Esophagus squamous epithelium (tissue), 5 donors: Measurements from ENCODE around the gene ANKRD13A. TPM values are rescaled to one million over a fixed set of nuclear protein-coding genes. Genes with fewer than 3 reads are reported as not detected.

Source experiments
- DNase-seq: peaks from one replicate; lab custom pipeline; 2025; lab: John Stamatoyannopoulos, UW
- H3K27ac ChIP-seq, 4 donors: fragments of 200-600 bp; sonication (generic); one replicate each; pipeline ENCODE4 v1.5.1; 2016 to 2019; ENCODE audit warnings: mild to moderate bottlenecking in 1 of 4
- H3K27me3 ChIP-seq, 4 donors: fragments of 200-600 bp; sonication (generic); 1 replicate in 3 of 4; 2 replicates in 1 of 4; pipeline versions ENCODE4 v1.5.1 to v1.6.0; 2017 to 2021; ENCODE audit warnings: antibody characterized with exemption in 1 of 4
- H3K36me3 ChIP-seq, 3 donors: fragments of 200-600 bp; sonication (generic); one replicate each; pipeline ENCODE4 v1.5.1; 2016 to 2019
- H3K4me1 ChIP-seq, 3 donors: fragments of 200-600 bp; sonication (generic); one replicate each; pipeline ENCODE4 v1.5.1; 2017 to 2019
- H3K4me3 ChIP-seq, 4 donors: fragments of 200-600 bp; sonication (generic); 1 replicate in 3 of 4; 2 replicates in 1 of 4; pipeline ENCODE4 v1.5.1; 2016 to 2019; ENCODE audit warnings: mild to moderate bottlenecking in 2 of 4, moderate library complexity in 1 of 4
- H3K9me3 ChIP-seq, 3 donors: fragments of 200-600 bp; sonication (generic); one replicate each; pipeline ENCODE4 v1.5.1; 2016 to 2019
- POLR2A ChIP-seq, 4 donors: fragments of 450-650 bp; IDR thresholded peaks; one replicate each; pipeline ENCODE4 v1.6.1; 2017; ENCODE audit warnings: antibody characterized with exemption in 4 of 4, mild to moderate bottlenecking in 4 of 4, moderate library complexity in 3 of 4
- WGBS, 2 donors: methylation state at CpG; one replicate each; pipeline ENCODE4 v1.1.5; 2018; 5-methylcytosine and 5-hydroxymethylcytosine counted together
- intact Hi-C: fragments of 100-400 bp; cut with DNase I; formaldehyde crosslinking; loops from one replicate; pipeline ENCODE4 v1.15.0; 2022
- total RNA-seq, 4 donors: library from RNA; depleted of rRNA; stranded (reverse); fragments of >200 nt; gene quantifications; one replicate each; pipeline ENCODE4 v1.1.0, GENCODE V29; 2016
- TF ChIP-seq, protein P1 (sequence below), 6 experiments: fragments of 450-650 bp in 4 of 6; fragments of 200-600 bp in 2 of 6; sonication (generic) in 2 of 6; IDR thresholded peaks; one replicate each; pipeline ENCODE4 v1.5.1; 2016 to 2019; ENCODE audit warnings: antibody characterized with exemption in 6 of 6, mild to moderate bottlenecking in 4 of 6, moderate library complexity in 4 of 6
- donor health status: DM: yes; HTN: yes; CAD: no.

Gene ANKRD13A
- total RNA-seq, 4 donors from 2014 or later, result 67.6 to 92.9 (median 72.8) TPM

DNA sequence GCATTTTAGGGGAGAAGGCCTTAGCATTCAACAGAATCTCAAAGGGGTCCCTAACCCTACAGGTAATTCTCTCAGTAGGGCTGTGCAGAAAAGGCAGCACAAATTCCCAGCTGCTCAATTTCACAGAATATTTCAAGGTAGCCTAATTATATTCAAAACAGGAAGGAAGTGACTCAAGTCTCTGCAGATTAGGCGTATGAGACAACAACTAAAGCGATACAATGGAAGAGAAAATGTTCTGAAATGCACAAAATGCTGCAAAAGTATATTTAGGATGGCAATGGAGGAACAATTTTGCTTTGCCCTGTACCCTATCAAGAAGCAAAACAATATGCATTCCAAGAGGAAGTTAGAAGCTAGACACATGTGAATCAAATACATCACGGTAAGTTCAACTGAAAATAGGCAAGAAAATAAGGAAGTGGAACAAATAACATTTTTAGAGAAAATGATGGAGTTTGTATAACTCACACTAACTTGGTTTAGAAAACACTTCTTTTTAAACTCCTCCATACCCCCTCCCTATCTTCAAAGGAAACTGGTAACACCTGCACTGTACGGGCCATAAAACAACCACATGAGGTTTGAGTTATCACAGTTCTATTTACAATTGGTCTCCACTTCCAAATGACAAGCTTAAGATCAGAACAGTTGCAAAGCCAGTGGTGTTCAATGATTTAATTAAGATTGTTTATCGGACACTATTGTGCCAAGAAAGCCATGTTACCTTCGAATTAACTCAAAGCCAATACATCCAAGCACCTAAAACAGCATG is 4.6 kb upstream of the ANKRD13A start:
- Histone ChIP-seq H3K27me3 (no peaks in the 10 kb centered on the region), H3K36me3 (peaks cover 0 to 21% (median 0%) of the 10 kb centered on the region in 3 donors), H3K4me3 (peak overlapping the region in 3 of 4 donors; percentile 96 to 99 (median 97)), H3K27ac (peak overlapping the region; percentile 5 to 93 (median 88)), H3K9me3 (no peaks in the 10 kb centered on the region), H3K4me1 (peaks cover 0 to 50% (median 22%) of the 10 kb centered on the region in 3 donors)
- 25 to 31% methylated on average over 6 of the region's 6 CpGs for WGBS, 2 donors
- intact Hi-C loops, result no loop called here
- TF ChIP-seq, protein P1, sequence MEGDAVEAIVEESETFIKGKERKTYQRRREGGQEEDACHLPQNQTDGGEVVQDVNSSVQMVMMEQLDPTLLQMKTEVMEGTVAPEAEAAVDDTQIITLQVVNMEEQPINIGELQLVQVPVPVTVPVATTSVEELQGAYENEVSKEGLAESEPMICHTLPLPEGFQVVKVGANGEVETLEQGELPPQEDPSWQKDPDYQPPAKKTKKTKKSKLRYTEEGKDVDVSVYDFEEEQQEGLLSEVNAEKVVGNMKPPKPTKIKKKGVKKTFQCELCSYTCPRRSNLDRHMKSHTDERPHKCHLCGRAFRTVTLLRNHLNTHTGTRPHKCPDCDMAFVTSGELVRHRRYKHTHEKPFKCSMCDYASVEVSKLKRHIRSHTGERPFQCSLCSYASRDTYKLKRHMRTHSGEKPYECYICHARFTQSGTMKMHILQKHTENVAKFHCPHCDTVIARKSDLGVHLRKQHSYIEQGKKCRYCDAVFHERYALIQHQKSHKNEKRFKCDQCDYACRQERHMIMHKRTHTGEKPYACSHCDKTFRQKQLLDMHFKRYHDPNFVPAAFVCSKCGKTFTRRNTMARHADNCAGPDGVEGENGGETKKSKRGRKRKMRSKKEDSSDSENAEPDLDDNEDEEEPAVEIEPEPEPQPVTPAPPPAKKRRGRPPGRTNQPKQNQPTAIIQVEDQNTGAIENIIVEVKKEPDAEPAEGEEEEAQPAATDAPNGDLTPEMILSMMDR (IDR thresholded peaks at IDR 0.05), result no peak
- no peak for TF ChIP-seq POLR2A (IDR thresholded peaks at IDR 0.05)
- no peak for DNase-seq

DNA sequence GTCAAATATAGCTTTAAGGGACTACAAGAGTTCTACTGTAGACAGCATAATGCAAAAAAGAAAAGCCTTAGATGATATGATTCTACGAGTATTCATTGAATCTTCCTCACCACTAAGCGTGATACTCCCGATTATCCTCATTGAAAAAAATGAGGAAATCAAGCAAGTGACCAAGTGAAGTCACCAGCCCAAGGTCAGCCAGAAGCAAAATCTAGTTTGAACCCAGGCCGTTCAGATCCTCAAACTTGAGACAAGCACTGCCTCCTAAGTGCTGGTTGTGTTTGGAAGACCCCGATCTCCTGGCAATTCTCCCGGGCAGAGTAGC is 3.9 kb upstream of the ANKRD13A start:
- DNase-seq, result no peak
- no peak for TF ChIP-seq POLR2A (IDR thresholded peaks at IDR 0.05)
- TF ChIP-seq, protein P1 (IDR thresholded peaks at IDR 0.05), result no peak
- intact Hi-C loops, result no loop called here
- Histone ChIP-seq H3K4me1 (peaks cover 2 to 54% (median 23%) of the 10 kb centered on the region in 3 donors), H3K36me3 (peaks cover 0 to 13% (median 0%) of the 10 kb centered on the region in 3 donors), H3K9me3 (no peaks in the 10 kb centered on the region), H3K27me3 (no peaks in the 10 kb centered on the region), H3K27ac (peak overlapping the region; percentile 84 to 93 (median 92)), H3K4me3 (peak overlapping the region; percentile 84 to 99 (median 96))
- WGBS, 2 donors, result 0% methylated on average over 4 to 6 of the region's 6 CpGs

DNA sequence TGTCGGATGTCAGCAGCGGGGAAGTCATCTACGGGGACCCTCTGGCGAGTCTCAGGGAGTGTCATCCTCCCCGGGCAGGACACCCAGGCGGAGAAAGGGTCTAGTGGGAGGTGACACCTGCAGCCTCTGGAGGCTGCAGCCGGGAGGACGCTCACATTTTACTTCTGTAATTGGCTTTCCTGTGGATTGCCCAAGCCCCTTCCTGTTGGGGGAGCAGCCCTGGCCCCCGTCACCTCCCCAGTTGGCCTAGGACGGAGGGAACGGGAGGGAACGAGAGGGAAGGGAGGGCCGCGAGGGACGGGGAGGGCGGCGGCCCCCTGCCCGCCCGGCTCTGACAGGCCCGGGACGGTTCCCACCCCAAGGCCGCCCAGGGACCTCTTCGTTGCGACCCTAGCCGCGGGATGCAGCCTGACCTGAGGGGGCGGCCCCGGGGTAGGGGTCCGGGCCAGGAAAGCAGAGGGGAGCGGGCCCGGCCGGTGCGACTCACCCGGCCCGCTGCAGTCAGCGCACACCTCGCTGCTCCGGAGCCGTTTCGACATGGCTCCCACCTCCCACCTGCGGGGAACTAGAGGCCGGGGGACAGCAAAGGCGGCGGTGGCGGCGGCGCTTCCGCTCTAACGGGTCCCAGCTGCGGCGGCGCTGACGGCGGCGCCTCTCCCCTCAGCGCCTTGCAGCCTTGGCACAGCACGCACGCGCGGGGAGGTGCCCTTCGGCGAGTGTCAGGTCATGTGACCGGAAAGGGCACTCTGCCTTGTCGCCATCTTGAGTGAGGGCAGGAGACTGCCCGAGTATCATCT is 3.3 kb upstream of the ANKRD13A start, which contains the start of gene GIT2:
GIT2 (minus strand) TSS at position 683 of the 797 bp plus-strand sequence; CDS start at position 539, 144 bp downstream.
- peaks cover 0 to 8% (median 0%) of the 10 kb centered on the region in 3 donors for H3K36me3 ChIP-seq
- TF ChIP-seq, protein P1 (IDR thresholded peaks at IDR 0.05), result peak in 1 of 6 experiments; percentile 12
- TF ChIP-seq POLR2A (IDR thresholded peaks at IDR 0.05), result peak in 2 of 4 donors; percentile 67 to 88
- peaks cover 4 to 60% (median 27%) of the 10 kb centered on the region in 3 donors for H3K4me1 ChIP-seq
- WGBS, 2 donors, result 0% methylated on average over 3 to 8 of the region's 65 CpGs
- peak within 1 kb of the TSS; percentile 84 to 93 (median 92) for H3K27ac ChIP-seq
- peak within 1 kb of the TSS; percentile 84 to 99 (median 96) for H3K4me3 ChIP-seq
- peak; percentile 74 for DNase-seq
- H3K27me3 ChIP-seq, result no peaks in the 10 kb centered on the region
- no peaks in the 10 kb centered on the region for H3K9me3 ChIP-seq
- intact Hi-C loops, result no loop called here

DNA sequence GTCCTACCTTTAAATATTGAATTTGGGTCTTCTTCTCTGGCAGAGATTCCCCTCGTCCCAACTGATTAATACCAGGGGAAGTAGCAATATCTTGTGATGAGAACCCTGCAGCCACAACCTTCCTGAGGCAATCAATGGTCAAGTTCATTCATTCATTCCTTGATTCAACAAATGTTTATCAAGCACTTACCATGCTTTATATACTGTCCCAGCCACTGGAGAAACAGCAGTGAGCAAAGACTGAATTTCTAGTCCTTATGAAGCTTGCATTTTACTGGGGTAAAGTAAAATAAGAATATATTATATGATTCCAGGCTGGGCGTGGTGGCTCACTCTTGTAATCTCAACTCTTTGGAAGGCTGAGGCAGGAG is 2.8 kb upstream of the ANKRD13A start:
- Histone ChIP-seq H3K9me3 (no peaks in the 10 kb centered on the region), H3K27me3 (no peaks in the 10 kb centered on the region), H3K4me3 (peak overlapping the region; percentile 84 to 99 (median 96)), H3K27ac (peak overlapping the region; percentile 84 to 93 (median 92)), H3K36me3 (peaks cover 0 to 2% (median 0%) of the 10 kb centered on the region in 3 donors), H3K4me1 (peaks cover 4 to 66% (median 30%) of the 10 kb centered on the region in 3 donors)
- WGBS, 2 donors, result 44 to 50% methylated on average over 2 of the region's 2 CpGs
- intact Hi-C loops, result no loop called here
- no peak for TF ChIP-seq POLR2A (IDR thresholded peaks at IDR 0.05)
- TF ChIP-seq, protein P1 (IDR thresholded peaks at IDR 0.05), result no peak
- DNase-seq, result no peak
